DND-41 (cell line): Measurements from ENCODE around the gene REM2.

Experiments used
- EZH2 ChIP-seq: IDR thresholded peaks from 3 replicates; pipeline ENCODE4 v1.6.1; 2012; ENCODE audit warnings: borderline replicate concordance, low read depth, mild to moderate bottlenecking, moderate library complexity, low read length, inconsistent platforms; ENCODE audit not compliant: severe bottlenecking
- TF ChIP-seq, protein P1 (sequence below): IDR thresholded peaks from 2 replicates; pipeline ENCODE4 v1.5.1; 2012; ENCODE audit warnings: borderline replicate concordance, low read length, moderate library complexity, mild to moderate bottlenecking; ENCODE audit not compliant: poor library complexity, severe bottlenecking; ENCODE audit errors: extremely low read depth

GRCh38 chr14:22923746-22924145, 40.7 kb downstream of the REM2 start:
- TF ChIP-seq, protein P1, sequence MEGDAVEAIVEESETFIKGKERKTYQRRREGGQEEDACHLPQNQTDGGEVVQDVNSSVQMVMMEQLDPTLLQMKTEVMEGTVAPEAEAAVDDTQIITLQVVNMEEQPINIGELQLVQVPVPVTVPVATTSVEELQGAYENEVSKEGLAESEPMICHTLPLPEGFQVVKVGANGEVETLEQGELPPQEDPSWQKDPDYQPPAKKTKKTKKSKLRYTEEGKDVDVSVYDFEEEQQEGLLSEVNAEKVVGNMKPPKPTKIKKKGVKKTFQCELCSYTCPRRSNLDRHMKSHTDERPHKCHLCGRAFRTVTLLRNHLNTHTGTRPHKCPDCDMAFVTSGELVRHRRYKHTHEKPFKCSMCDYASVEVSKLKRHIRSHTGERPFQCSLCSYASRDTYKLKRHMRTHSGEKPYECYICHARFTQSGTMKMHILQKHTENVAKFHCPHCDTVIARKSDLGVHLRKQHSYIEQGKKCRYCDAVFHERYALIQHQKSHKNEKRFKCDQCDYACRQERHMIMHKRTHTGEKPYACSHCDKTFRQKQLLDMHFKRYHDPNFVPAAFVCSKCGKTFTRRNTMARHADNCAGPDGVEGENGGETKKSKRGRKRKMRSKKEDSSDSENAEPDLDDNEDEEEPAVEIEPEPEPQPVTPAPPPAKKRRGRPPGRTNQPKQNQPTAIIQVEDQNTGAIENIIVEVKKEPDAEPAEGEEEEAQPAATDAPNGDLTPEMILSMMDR: no peak
- TF ChIP-seq EZH2: no peak
